Neural progenitor cell (in vitro differentiated cells): ENCODE measurements around the gene PPID. TPM values are rescaled to one million over a fixed set of nuclear protein-coding genes. Genes with fewer than 3 reads are reported as not detected.
"Not testable (repeated sequence)": the region's sequence is repeated elsewhere in the genome, so short reads cannot be mapped to it uniquely, and the experiment has no call there.

Source experiments
- DNase-seq: peaks from one replicate; pipeline ENCODE4 v3.0.0-alpha.2; 2016; ENCODE audit warnings: low spot score
- H2AFZ ChIP-seq: fragments of 200-600 bp; sonication (generic); replicated peaks from 2 replicates; pipeline ENCODE4 v1.6.1; 2016; ENCODE audit warnings: antibody characterized with exemption
- H3F3A ChIP-seq: fragments of 200-600 bp; sonication (generic); 2 replicates; pipeline ENCODE4 v1.6.1; 2016; ENCODE audit warnings: antibody characterized with exemption, low read depth
- H3K27ac ChIP-seq: fragments of 200-600 bp; sonication (generic); 2 replicates; pipeline ENCODE4 v1.5.1; 2016; ENCODE audit warnings: mild to moderate bottlenecking
- H3K27me3 ChIP-seq: fragments of 200-600 bp; sonication (generic); 2 replicates; pipeline ENCODE4 v1.6.1; 2016; ENCODE audit warnings: mild to moderate bottlenecking, moderate library complexity
- H3K36me3 ChIP-seq: fragments of 200-600 bp; sonication (generic); 2 replicates; pipeline ENCODE4 v1.5.1; 2016
- H3K4me1 ChIP-seq: fragments of 200-600 bp; sonication (generic); 2 replicates; pipeline ENCODE4 v1.6.1; 2016; ENCODE audit warnings: mixed run types
- H3K4me2 ChIP-seq: fragments of 200-600 bp; sonication (generic); 2 replicates; pipeline ENCODE4 v1.6.1; 2016
- H3K4me3 ChIP-seq: fragments of 200-600 bp; sonication (generic); 2 replicates; pipeline ENCODE4 v1.5.1; 2016
- H3K79me2 ChIP-seq: fragments of 200-600 bp; sonication (generic); 2 replicates; pipeline ENCODE4 v1.6.1; 2016; ENCODE audit warnings: low read depth
- H3K9ac ChIP-seq: fragments of 200-600 bp; sonication (generic); 2 replicates; pipeline ENCODE4 v1.6.1; 2016
- H3K9me3 ChIP-seq: fragments of 200-600 bp; sonication (generic); 2 replicates; pipeline ENCODE4 v1.5.1; 2016; ENCODE audit warnings: low read depth
- H4K20me1 ChIP-seq: fragments of 200-600 bp; sonication (generic); 2 replicates; pipeline ENCODE4 v1.6.1; 2016; ENCODE audit warnings: low read depth
- H3K27ac Mint-ChIP-seq: 3 replicates; pipeline ENCODE4 v1.8.0; 2021; ENCODE audit warnings: mixed read lengths
- H3K27me3 Mint-ChIP-seq: 2 replicates; pipeline ENCODE4 v1.8.0; 2022; ENCODE audit warnings: low read depth, mild to moderate bottlenecking, inconsistent platforms, moderate library complexity, mixed read lengths; ENCODE audit not compliant: insufficient read depth
- H3K36me3 Mint-ChIP-seq: 3 replicates; pipeline ENCODE4 v1.8.0; 2021; ENCODE audit warnings: mixed read lengths
- H3K4me1 Mint-ChIP-seq: 3 replicates; pipeline ENCODE4 v1.8.0; 2021; ENCODE audit warnings: mixed read lengths
- H3K4me3 Mint-ChIP-seq: 3 replicates; pipeline ENCODE4 v1.8.0; 2021; ENCODE audit warnings: mild to moderate bottlenecking, moderate library complexity, mixed read lengths
- H3K9me3 Mint-ChIP-seq: 3 replicates; pipeline ENCODE4 v1.8.0; 2020; ENCODE audit warnings: mixed read lengths
- small RNA-seq: library from RNA; depleted of rRNA; stranded (forward); fragments of <200 nt; gene quantifications from one replicate; pipeline ENCODE3, GENCODE V24; 2015
- total RNA-seq: library from RNA; depleted of rRNA; stranded (reverse); fragments of >200 nt; gene quantifications from 2 replicates; pipeline ENCODE4 v1.2.3, GENCODE V29; 2015; ENCODE audit warnings: low replicate concordance

Gene PPID
- total RNA-seq, 1 donor from 2014 or later, result 106 TPM

DNA sequence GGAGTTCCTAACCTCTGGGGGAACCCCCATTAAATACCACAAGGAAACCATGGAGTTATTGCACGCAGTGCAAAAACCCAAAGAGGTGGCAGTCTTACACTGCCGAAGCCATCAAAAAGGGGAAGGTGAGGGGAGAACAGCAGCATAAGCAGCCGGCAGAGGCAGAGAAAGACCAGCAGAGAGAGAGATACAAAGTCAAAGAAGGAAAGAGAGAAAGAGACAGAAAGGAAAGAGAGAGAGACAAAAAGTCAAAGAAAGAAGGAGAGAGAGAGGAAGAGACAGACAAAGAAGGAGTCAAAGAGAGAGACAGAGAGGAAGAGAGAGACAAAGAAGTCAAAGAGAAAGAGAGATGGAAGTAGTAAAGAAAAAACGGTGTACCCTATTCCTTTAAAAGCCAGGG lies 59.9 kb downstream of the PPID start:
- H3K27ac Mint-ChIP-seq, H3F3A ChIP-seq: not testable (repeated sequence)

More for the DNA sequence above, 59.9 kb downstream of the PPID start:
- not testable (repeated sequence) for H3K4me2 ChIP-seq, H3K4me1 Mint-ChIP-seq, H3K9ac ChIP-seq, H3K27ac ChIP-seq, H3K4me3 Mint-ChIP-seq, H3K4me3 ChIP-seq, H4K20me1 ChIP-seq, H3K27me3 ChIP-seq, H2AFZ ChIP-seq, H3K9me3 ChIP-seq, H3K4me1 ChIP-seq, H3K36me3 ChIP-seq, DNase-seq, H3K9me3 Mint-ChIP-seq, H3K27me3 Mint-ChIP-seq
- H3K36me3 Mint-ChIP-seq, result peaks cover 14% of the 10 kb centered on the region
- peaks cover 21% of the 10 kb centered on the region for H3K79me2 ChIP-seq

Small RNA genes within 50 kb of the gene (small RNA-seq; reads per million reads assigned to genes)
- not detected for gene RF00012

Other genes starting within 250 kb of the PPID start
- not detected in 2 replicates for gene RXFP1, start 201.5 kb downstream of the PPID start, total RNA-seq
- 63.7 and 101 TPM in 2 replicates for gene C4orf46, start 51.5 kb downstream of the PPID start, total RNA-seq
- 8.6 and 16.8 TPM in 2 replicates for gene ETFDH, start 51.1 kb downstream of the PPID start, total RNA-seq
- gene FNIP2, start 45.6 kb upstream of the PPID start, total RNA-seq, result 9.9 and 10.5 TPM in 2 replicates